Hepatocyte (in vitro differentiated cells): Measurements from ENCODE around the gene ST6GAL1.

Source experiments
- EZH2phosphoT487 ChIP-seq: fragments of 200-600 bp; sonication (generic); IDR thresholded peaks from one replicate; pipeline ENCODE4 v1.6.1; 2018; ENCODE audit warnings: antibody characterized with exemption, mild to moderate bottlenecking, low read depth, moderate library complexity; ENCODE audit not compliant: unreplicated experiment, severe bottlenecking
- TF ChIP-seq, protein P1 (sequence below): fragments of 200-600 bp; sonication (generic); IDR thresholded peaks from 2 replicates; pipeline ENCODE4 v1.5.1; 2016; ENCODE audit warnings: antibody characterized with exemption, mild to moderate bottlenecking; ENCODE audit not compliant: poor library complexity

DNA sequence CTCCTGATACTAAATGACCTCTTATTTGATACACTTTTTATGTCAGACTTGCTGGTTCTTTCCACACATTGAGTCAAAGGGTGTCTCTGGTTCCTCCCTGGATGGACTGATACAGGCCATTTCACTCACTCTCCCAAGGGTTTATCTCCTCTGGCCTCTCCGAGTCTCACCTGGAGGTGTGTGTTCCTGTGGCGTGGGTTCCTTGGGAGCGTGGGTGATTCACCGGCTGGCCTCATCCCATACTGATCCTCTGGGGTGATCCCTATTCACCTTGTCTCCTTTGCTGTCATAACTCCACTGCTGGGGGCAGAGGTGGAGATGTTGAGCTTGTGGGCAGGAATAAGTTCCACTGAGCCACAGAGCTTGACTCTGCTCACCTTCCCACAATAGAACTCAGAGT is 61.1 kb downstream of the ST6GAL1 start:
- TF ChIP-seq, protein P1, sequence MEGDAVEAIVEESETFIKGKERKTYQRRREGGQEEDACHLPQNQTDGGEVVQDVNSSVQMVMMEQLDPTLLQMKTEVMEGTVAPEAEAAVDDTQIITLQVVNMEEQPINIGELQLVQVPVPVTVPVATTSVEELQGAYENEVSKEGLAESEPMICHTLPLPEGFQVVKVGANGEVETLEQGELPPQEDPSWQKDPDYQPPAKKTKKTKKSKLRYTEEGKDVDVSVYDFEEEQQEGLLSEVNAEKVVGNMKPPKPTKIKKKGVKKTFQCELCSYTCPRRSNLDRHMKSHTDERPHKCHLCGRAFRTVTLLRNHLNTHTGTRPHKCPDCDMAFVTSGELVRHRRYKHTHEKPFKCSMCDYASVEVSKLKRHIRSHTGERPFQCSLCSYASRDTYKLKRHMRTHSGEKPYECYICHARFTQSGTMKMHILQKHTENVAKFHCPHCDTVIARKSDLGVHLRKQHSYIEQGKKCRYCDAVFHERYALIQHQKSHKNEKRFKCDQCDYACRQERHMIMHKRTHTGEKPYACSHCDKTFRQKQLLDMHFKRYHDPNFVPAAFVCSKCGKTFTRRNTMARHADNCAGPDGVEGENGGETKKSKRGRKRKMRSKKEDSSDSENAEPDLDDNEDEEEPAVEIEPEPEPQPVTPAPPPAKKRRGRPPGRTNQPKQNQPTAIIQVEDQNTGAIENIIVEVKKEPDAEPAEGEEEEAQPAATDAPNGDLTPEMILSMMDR: no peak
- TF ChIP-seq EZH2phosphoT487: no peak
